ENCODE measurements around the gene AK1.

DNA sequence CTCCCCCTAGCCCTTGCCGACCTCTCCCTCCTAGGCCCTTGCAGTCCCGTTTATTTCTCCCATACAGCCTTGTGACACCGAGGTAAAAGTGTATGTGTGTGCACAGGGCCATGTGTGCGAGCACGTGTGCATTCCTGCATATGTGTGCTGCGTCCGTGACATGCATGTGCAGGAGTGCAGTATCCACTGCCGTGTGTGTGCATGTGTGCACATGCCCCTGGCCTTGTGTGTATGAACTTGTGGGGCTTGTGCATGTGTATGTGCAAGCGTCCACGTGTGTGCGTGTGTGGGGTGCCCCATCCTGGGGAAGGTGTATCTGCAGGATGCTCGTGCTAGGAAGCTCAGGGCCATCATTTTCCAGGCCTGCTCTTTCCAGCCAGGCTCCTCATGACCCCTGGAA lies 6.6 kb downstream of the AK1 start:
- TF ChIP-seq REST (IDR thresholded peaks at IDR 0.05; ENCODE audit: low read depth, low read length) (no peak), YY1 (IDR thresholded peaks at IDR 0.05; ENCODE audit: low read depth, low read length) (no peak), JUND (IDR thresholded peaks at IDR 0.05; ENCODE audit: low read depth, low read length) (no peak), NFYB (IDR thresholded peaks at IDR 0.05; ENCODE audit: insufficient read depth, low read depth, low read length) (no peak), MAX (IDR thresholded peaks at IDR 0.05; ENCODE audit: low read depth, low read length) (no peak), POLR2AphosphoS2 (IDR thresholded peaks at IDR 0.05; ENCODE audit: low read depth, low read length) (no peak), BMI1 (IDR thresholded peaks at IDR 0.05; ENCODE audit: borderline replicate concordance) (no peak), MEF2B (IDR thresholded peaks at IDR 0.05; ENCODE audit: partially characterized antibody, poor library complexity, severe bottlenecking) (no peak), CTCF (IDR thresholded peaks at IDR 0.05 in 2 of 3, conservative IDR thresholded peaks at IDR 0.05 in 1 of 3; ENCODE audit: control insufficient read depth in 2 of 3, extremely low read depth in 1 of 3, insufficient read depth in 1 of 3, low read depth in 3 of 3, low read length in 3 of 3) (no peak), JUNB (IDR thresholded peaks at IDR 0.05) (no peak)

All from GM12878 (cell line).